K562 (cell line): ENCODE results near the gene BSX. TPM values are rescaled to one million over a fixed set of nuclear protein-coding genes. Genes with fewer than 3 reads are reported as not detected.

Experiments
- ATAC-seq: fragments of 200-7000 bp; cut with Tn5 transposase; 3 replicates; pipeline ENCODE4 v1.9.1; 2020; ENCODE audit warnings: moderate library complexity
- BruUV-seq: library from RNA; stranded (reverse); fragments of 400-500 nt; replicated peaks from 2 replicates; lab custom pipeline; 2021; lab: Mats Ljungman, UMichigan
- CTCF ChIA-PET: fragments of 300-600 bp; formaldehyde crosslinking; extraction: SDS; loops from one replicate; lab custom pipeline; 2021; ENCODE audit warnings: low intra/inter-chr PET ratio; lab: Yijun Ruan, JAX
- POLR2A ChIA-PET: fragments of 300-600, 350-650 bp; sonication (Branson Sonifier 250); formaldehyde crosslinking; extraction: SDS; loops from one replicate; lab custom pipeline; 2021; ENCODE audit warnings: antibody characterized with exemption, inconsistent platforms; lab: Yijun Ruan, JAX
- DNase-seq, 4 experiments: peaks; one replicate each; pipeline versions ENCODE4 v3.0.0 to v3.0.0-alpha.2; 2011 to 2018; ENCODE audit warnings: low spot score in 3 of 4, mixed read lengths in 3 of 4; ENCODE audit errors: extremely low read depth in 1 of 4
- FAIRE-seq: peaks from 2 replicates; lab custom pipeline; 2011; peaks lifted over from hg19 to GRCh38; lab: Jason Lieb, UNC
- H2AFZ ChIP-seq: 2 replicates; pipeline ENCODE4 v1.6.0; 2011; ENCODE audit warnings: low read depth, low read length, control low read depth, inconsistent platforms
- H3K27ac ChIP-seq: fragments of 200-600 bp; 3 replicates; pipeline ENCODE4 v1.8.0; 2011; ENCODE audit warnings: low read depth, mild to moderate bottlenecking, control low read depth, inconsistent platforms, low read length, moderate library complexity, mixed read lengths; ENCODE audit errors: extremely low read depth
- H3K27me3 ChIP-seq, 2 experiments: fragments of 300-600 bp in 1 of 2; 2 replicates in 1 of 2; 3 replicates in 1 of 2; pipeline versions ENCODE4 v1.6.0 to v1.8.0; 2011; ENCODE audit warnings: inconsistent platforms in 2 of 2, low read length in 2 of 2, mild to moderate bottlenecking in 1 of 2, mixed read lengths in 1 of 2, moderate library complexity in 1 of 2; ENCODE audit not compliant: control insufficient read depth in 2 of 2, insufficient read depth in 2 of 2
- H3K36me3 ChIP-seq: fragments of 300-600 bp; 3 replicates; pipeline ENCODE4 v1.8.0; 2011; ENCODE audit warnings: mild to moderate bottlenecking, low read length, inconsistent platforms; ENCODE audit not compliant: control insufficient read depth, insufficient read depth
- H3K4me1 ChIP-seq, 2 experiments: fragments of 200-600 bp in 1 of 2; replicated peaks in 1 of 2; 2 replicates in 1 of 2; 3 replicates in 1 of 2; pipeline versions ENCODE4 v1.5.1 to v1.8.0; 2011; ENCODE audit warnings: inconsistent platforms in 2 of 2, low read length in 2 of 2, mild to moderate bottlenecking in 1 of 2, mixed read lengths in 1 of 2, moderate library complexity in 1 of 2; ENCODE audit not compliant: control insufficient read depth in 2 of 2, insufficient read depth in 2 of 2
- H3K4me2 ChIP-seq: 2 replicates; pipeline ENCODE4 v1.6.1; 2011; ENCODE audit warnings: low read length, control low read depth, inconsistent platforms, mixed read lengths; ENCODE audit not compliant: insufficient read depth
- H3K4me3 ChIP-seq: fragments of 200-600 bp; sonication (generic), shearing (Covaris generic); 2 replicates; pipeline ENCODE4 v1.5.1; 2016; ENCODE audit warnings: control low read depth, inconsistent platforms
- H3K79me2 ChIP-seq: fragments of 200-600 bp; 3 replicates; pipeline ENCODE4 v1.8.0; 2011; ENCODE audit warnings: low read length, inconsistent platforms; ENCODE audit not compliant: control insufficient read depth, insufficient read depth
- H3K9ac ChIP-seq, 2 experiments: 2 replicates each; pipeline versions ENCODE4 v1.6.0 to v1.6.1; 2011; ENCODE audit warnings: low read depth in 2 of 2, low read length in 2 of 2, control low read depth in 1 of 2, inconsistent platforms in 1 of 2, mild to moderate bottlenecking in 1 of 2, mixed read lengths in 1 of 2; ENCODE audit not compliant: insufficient read depth in 1 of 2
- H3K9me1 ChIP-seq: one replicate; pipeline ENCODE4 v1.6.0; 2011; ENCODE audit warnings: inconsistent platforms, mild to moderate bottlenecking, low read length, moderate library complexity; ENCODE audit not compliant: control insufficient read depth, insufficient read depth
- H3K9me3 ChIP-seq: replicated peaks from 2 replicates; pipeline ENCODE4 v1.5.1; 2011; ENCODE audit warnings: low read depth, low read length, inconsistent platforms; ENCODE audit not compliant: control insufficient read depth, insufficient read depth
- H4K20me1 ChIP-seq: replicated peaks from 2 replicates; pipeline ENCODE4 v1.6.1; 2011; ENCODE audit warnings: low read length, inconsistent platforms, mixed read lengths; ENCODE audit not compliant: control insufficient read depth, insufficient read depth
- CTBP1 ChIP-seq: fragments of 450-650 bp; IDR thresholded peaks from 2 replicates; pipeline ENCODE4 v1.6.1; 2016; ENCODE audit warnings: borderline replicate concordance
- FOXP4 ChIP-seq: sonication (generic); formaldehyde crosslinking; IDR thresholded peaks from 2 replicates; pipeline ENCODE4 v1.8.0; 2022; ENCODE audit warnings: mild to moderate bottlenecking, missing genetic modification reagents, borderline replicate concordance
- FUS ChIP-seq: fragments of 200-400 bp; formaldehyde crosslinking; optimal IDR thresholded peaks from 2 replicates; pipeline ENCODE3; 2017; ENCODE audit warnings: low read depth, low read length
- IFI16 ChIP-seq: fragments of 250-450 bp; sonication (Bioruptor Pico); IDR thresholded peaks from 2 replicates; pipeline ENCODE4 v2.1.2; 2022; ENCODE audit warnings: mild to moderate bottlenecking, inconsistent platforms
- NFATC3 ChIP-seq: fragments of 450-650 bp; IDR thresholded peaks from 2 replicates; pipeline ENCODE4 v1.6.1; 2017; ENCODE audit warnings: mild to moderate bottlenecking
- NFIX ChIP-seq: fragments of 250-450 bp; sonication (Bioruptor Pico); IDR thresholded peaks from 2 replicates; pipeline ENCODE4 v1.4.0; 2020; ENCODE audit warnings: low read depth, mild to moderate bottlenecking, moderate library complexity
- PHB2 ChIP-seq: fragments of 450-650 bp; IDR thresholded peaks from 2 replicates; pipeline ENCODE4 v1.6.1; 2017; ENCODE audit warnings: low read depth
- POLR3G ChIP-seq: IDR thresholded peaks from 2 replicates; pipeline ENCODE4 v1.6.1; 2011; ENCODE audit not compliant: insufficient read length, insufficient replicate concordance; ENCODE audit errors: extremely low read depth
- RBBP5 ChIP-seq: fragments of 200-600 bp; sonication (generic); IDR thresholded peaks from 2 replicates; pipeline ENCODE4 v1.6.1; 2012; ENCODE audit warnings: borderline replicate concordance, mild to moderate bottlenecking, low read length, control low read depth, inconsistent platforms; ENCODE audit not compliant: insufficient read depth, poor library complexity, severe bottlenecking
- SMARCA4 ChIP-seq: fragments of 450-650 bp; IDR thresholded peaks from 2 replicates; pipeline ENCODE4 v1.6.1; 2016
- SRSF3 ChIP-seq: fragments of 200-400 bp; formaldehyde crosslinking; IDR thresholded peaks from 2 replicates; pipeline ENCODE4 v1.6.1; 2016; ENCODE audit warnings: mild to moderate bottlenecking, low read length, moderate library complexity; ENCODE audit not compliant: insufficient read depth
- TEAD1 ChIP-seq, 2 experiments: fragments of 450-650 bp in 1 of 2; sonication (generic) in 1 of 2; formaldehyde crosslinking; IDR thresholded peaks; 2 replicates each; pipeline versions ENCODE4 v1.4.0 to v1.8.0; 2020 to 2022; ENCODE audit warnings: mild to moderate bottlenecking in 2 of 2, missing genetic modification reagents in 1 of 2
- ZKSCAN3 ChIP-seq: fragments of 250-450 bp; sonication (Bioruptor Pico); IDR thresholded peaks from 2 replicates; pipeline ENCODE4 v1.4.0; 2020
- ZNF224 ChIP-seq: sonication (generic); formaldehyde crosslinking; IDR thresholded peaks from 2 replicates; pipeline ENCODE4 v1.8.0; 2022; ENCODE audit warnings: mild to moderate bottlenecking, missing genetic modification reagents
- ZSCAN29 ChIP-seq: fragments of 450-650 bp; IDR thresholded peaks from 2 replicates; pipeline ENCODE4 v1.6.1; 2017
- WGBS: fragments of 100-300 bp; shearing (Covaris generic); methylation state at CpG from one replicate; pipeline ENCODE4 v1.1.6; 2016; ENCODE audit warnings: low coverage, mixed read lengths; ENCODE audit not compliant: insufficient coverage; ENCODE audit errors: missing lambda C conversion rate; 5-methylcytosine and 5-hydroxymethylcytosine counted together
- in situ Hi-C: fragments of 300-500 bp; cut with MboI; formaldehyde crosslinking; loops from 4 replicates; pipeline ENCODE4 v1.15.0; 2018; ENCODE audit warnings: inconsistent platforms, mixed read lengths
- intact Hi-C: fragments of 100-400 bp; cut with micrococcal nuclease; formaldehyde crosslinking; loops from 2 replicates; pipeline ENCODE4 v1.14.2; 2022
- polyA plus RNA-seq, 8 experiments: library from polyadenylated mRNA; depleted of rRNA in 4 of 8; stranded (reverse) in 5 of 8; unstranded in 3 of 8; fragments of >200 nt; fragmentation: Nextera tagmentation in 2 of 8; fragmentation: Illumina TruSeq in 1 of 8; extraction: Ambion mirVana in 2 of 8; extraction: Trizol in 1 of 8; gene quantifications; 2 replicates each; pipeline versions ENCODE4 v1.2.1 to v1.2.3, GENCODE V29; 2011 to 2014; ENCODE audit warnings: inconsistent platforms in 1 of 8, missing spikeins in 1 of 8
- total RNA-seq, 7 experiments: library from RNA; depleted of rRNA in 6 of 7; stranded (reverse); fragments of >200 nt in 6 of 7; fragmentation: Illumina TruSeq in 2 of 7; extraction: Trizol in 2 of 7; gene quantifications; 2 replicates each; pipeline versions ENCODE4 v1.2.1 to v1.2.3, GENCODE V29; 2011 to 2021; ENCODE audit warnings: low replicate concordance in 1 of 7

The BSX gene
- total and polyA plus RNA-seq, 9 of the 15 experiments (the other 6 are each of a cell fraction or from before 2014, with no cell fraction given): not detected

DNA sequence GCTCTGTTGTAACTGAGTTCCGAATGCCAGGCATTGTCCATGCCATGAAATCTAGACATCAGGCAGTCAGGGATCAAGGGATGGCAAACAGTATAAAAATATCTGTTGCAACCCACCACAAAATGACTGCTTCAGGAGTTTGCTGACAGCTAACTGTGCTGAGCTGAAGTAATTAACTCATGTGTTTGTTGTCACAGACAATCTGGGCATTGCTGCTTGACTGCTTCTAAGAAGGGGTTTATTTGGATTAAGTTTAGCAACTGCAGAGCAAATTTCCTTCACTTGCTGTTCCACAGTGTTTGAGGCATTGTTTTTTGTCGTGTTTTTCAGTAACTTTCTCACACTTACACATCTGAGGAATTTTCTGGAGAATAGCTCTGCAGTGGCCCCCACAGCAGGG lies 30.4 kb downstream of the BSX start:
- no peaks in the 10 kb centered on the region for H4K20me1 ChIP-seq
- H3K4me1 ChIP-seq: no peaks in the 10 kb centered on the region
- 0% methylated on average over 2 of the region's 2 CpGs for WGBS
- intact Hi-C loops: no loop called here
- no peak for TF ChIP-seq SRSF3
- no peak for TF ChIP-seq ZKSCAN3 (CRISPR knock-in tag)
- no peak for TF ChIP-seq SMARCA4
- TF ChIP-seq CTBP1: no peak
- TF ChIP-seq PHB2: no peak
- no peak for TF ChIP-seq IFI16 (CRISPR knock-in tag)
- no peak for TF ChIP-seq NFIX (CRISPR knock-in tag)
- no peak for TF ChIP-seq NFATC3
- no peak for TF ChIP-seq RBBP5
- no peak for TF ChIP-seq TEAD1 (CRISPR knock-in tag; IDR thresholded peaks at IDR 0.05)
- TF ChIP-seq ZSCAN29: no peak
- TF ChIP-seq FUS: no peak
- no peak for TF ChIP-seq ZNF224 (CRISPR knock-in tag)
- no peak for TF ChIP-seq POLR3G
- no peak for TF ChIP-seq FOXP4 (CRISPR knock-in tag)
- TF ChIP-seq, all 486 proteins: peak for 0
- Histone ChIP-seq H3K4me3 (no peak overlapping the region), H3K36me3 (no peaks in the 10 kb centered on the region), H3K27ac (no peak overlapping the region), H3K27me3 (peaks cover 0 to 6% of the 10 kb centered on the region in 2 experiments; a peak in 2 of 5 replicates), H3K9ac (no peak overlapping the region), H3K79me2 (no peaks in the 10 kb centered on the region), H3K9me3 (no peaks in the 10 kb centered on the region), H3K9me1 (no peaks in the 10 kb centered on the region), H3K4me2 (no peak overlapping the region), H2AFZ (no peak overlapping the region)
- in situ Hi-C loops: no loop called here
- BruUV-seq: no TSS peak
- ATAC-seq: no peak
- FAIRE-seq: no peak
- ChIA-PET CTCF (no interaction called here), POLR2A (no interaction called here)
- no peak for DNase-seq
